ENCODE data around the gene ZNHIT3. TPM values are rescaled to one million over a fixed set of nuclear protein-coding genes. Genes with fewer than 3 reads are reported as not detected.

ZNHIT3 gene
- total and polyA plus RNA-seq, 10 donors: 24.2 to 58.0 (median 36.0) TPM

- Histone ChIP-seq H3K36me3 (peaks cover 0 to 90% (median 73%) of the 10 kb centered on the region in 6 donors), H3K4me1 (peaks cover 0 to 30% (median 14%) of the 10 kb centered on the region in 6 donors), H3K27ac (no peak overlapping the region), H3K4me3 (no peak overlapping the region), H3K27me3 (replicated peaks in 1 of 7) (no peaks in the 10 kb centered on the region), H3K9me3 (no peaks in the 10 kb centered on the region)
- no peak for DNase-seq
- TF ChIP-seq POLR2A (IDR thresholded peaks at IDR 0.05): no peak
- no peak for TF ChIP-seq POLR2AphosphoS5 (IDR thresholded peaks at IDR 0.05)
- TF ChIP-seq CTCF (IDR thresholded peaks at IDR 0.05 in 8 of 11, conservative IDR thresholded peaks at IDR 0.05 in 3 of 11): no peak
- WGBS, 5 donors: 82 to 98% (median 92%) methylated on average over 1 of the region's 1 CpG
- intact Hi-C loops (cut with DNase I; ENCODE audit: low total_unique reads): no loop called here
These were observed 7.5 kb downstream of the ZNHIT3 start for GRCh38 chr17:36493956-36494355.

- no peak for DNase-seq
- TF ChIP-seq POLR2AphosphoS5 (IDR thresholded peaks at IDR 0.05): no peak
- no peak for TF ChIP-seq CTCF (IDR thresholded peaks at IDR 0.05 in 8 of 11, conservative IDR thresholded peaks at IDR 0.05 in 3 of 11)
- TF ChIP-seq POLR2A (IDR thresholded peaks at IDR 0.05): no peak
- Histone ChIP-seq H3K4me1 (peaks cover 0 to 22% (median 7%) of the 10 kb centered on the region in 6 donors), H3K27me3 (replicated peaks in 1 of 7) (no peaks in the 10 kb centered on the region), H3K27ac (no peak overlapping the region), H3K9me3 (no peaks in the 10 kb centered on the region), H3K4me3 (no peak overlapping the region), H3K36me3 (peaks cover 0 to 93% (median 75%) of the 10 kb centered on the region in 6 donors)
- 83 to 95% (median 91%) methylated on average over 5 of the region's 5 CpGs for WGBS, 5 donors
- intact Hi-C loops (cut with DNase I; ENCODE audit: low total_unique reads): no loop called here
These were observed 8.2 kb downstream of the ZNHIT3 start for GRCh38 chr17:36494674-36495073.

- TF ChIP-seq CTCF (IDR thresholded peaks at IDR 0.05 in 8 of 11, conservative IDR thresholded peaks at IDR 0.05 in 3 of 11): no peak
- no peak for TF ChIP-seq POLR2AphosphoS5 (IDR thresholded peaks at IDR 0.05)
- no peak for TF ChIP-seq POLR2A (IDR thresholded peaks at IDR 0.05)
These were observed 8.6 kb downstream of the ZNHIT3 start for GRCh38 chr17:36495076-36495578.

GRCh38 chr17:36496018-36496789 lies 9.7 kb downstream of the ZNHIT3 start:
- no peaks in the 10 kb centered on the region for H3K9me3 ChIP-seq
- intact Hi-C loops (cut with DNase I; ENCODE audit: low total_unique reads): no loop called here
- H3K4me1 ChIP-seq: peaks cover 0 to 8% (median 0%) of the 10 kb centered on the region in 6 donors
- peaks cover 0 to 100% (median 79%) of the 10 kb centered on the region in 6 donors for H3K36me3 ChIP-seq
- DNase-seq: no peak
- WGBS, 5 donors: 91 to 94% (median 94%) methylated on average over 9 of the region's 9 CpGs
- no peak overlapping the region for H3K4me3 ChIP-seq
- TF ChIP-seq CTCF (IDR thresholded peaks at IDR 0.05 in 8 of 11, conservative IDR thresholded peaks at IDR 0.05 in 3 of 11): no peak
- H3K27ac ChIP-seq: no peak overlapping the region
- no peaks in the 10 kb centered on the region for H3K27me3 ChIP-seq (replicated peaks in 1 of 7)

More at GRCh38 chr17:36495076-36495578, 8.6 kb downstream of the ZNHIT3 start:
- H3K4me1 ChIP-seq: peaks cover 0 to 18% (median 2%) of the 10 kb centered on the region in 6 donors
- no peaks in the 10 kb centered on the region for H3K9me3 ChIP-seq
- peaks cover 0 to 94% (median 75%) of the 10 kb centered on the region in 6 donors for H3K36me3 ChIP-seq
- no peak overlapping the region for H3K27ac ChIP-seq
- 78 to 96% (median 81%) methylated on average over 3 of the region's 3 CpGs for WGBS, 5 donors
- no peak overlapping the region for H3K4me3 ChIP-seq
- intact Hi-C loops (cut with DNase I; ENCODE audit: low total_unique reads): no loop called here
- DNase-seq: no peak
- H3K27me3 ChIP-seq (replicated peaks in 1 of 7): no peaks in the 10 kb centered on the region

Data from spleen (tissue), 11 donors.